Measurements from ENCODE around the gene FEN1. TPM values are rescaled to one million over a fixed set of nuclear protein-coding genes. Genes with fewer than 3 reads are reported as not detected.

The FEN1 gene
- total RNA-seq, 2 donors from 2014 or later: 4.5 to 5.4 TPM

DNA sequence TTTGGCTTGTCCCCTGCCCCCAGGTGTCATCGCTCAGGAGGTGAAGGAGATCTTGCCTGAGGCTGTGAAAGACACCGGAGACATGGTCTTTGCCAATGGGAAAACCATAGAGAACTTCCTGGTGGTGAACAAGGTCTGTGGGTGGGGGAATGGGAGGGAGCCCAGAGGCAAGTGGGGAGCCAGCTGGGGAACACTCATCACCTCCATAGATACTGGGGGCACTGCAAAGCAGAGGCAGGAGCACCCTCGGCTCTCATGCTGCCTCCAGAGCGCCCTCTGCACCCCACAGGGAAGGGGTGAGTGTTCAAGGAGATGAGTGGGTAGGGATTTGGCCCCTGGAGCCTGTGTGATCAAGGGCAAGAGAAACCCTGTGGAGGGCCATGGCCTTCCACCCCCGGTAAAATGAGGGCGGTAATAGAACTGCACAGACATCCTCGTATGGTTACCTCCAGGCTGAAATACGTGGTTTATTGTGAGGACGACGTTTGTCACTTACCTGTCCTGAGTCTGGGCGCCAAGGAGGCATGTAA lies 14.3 kb upstream of the FEN1 start:
- no peak overlapping the region for H3K4me3 ChIP-seq
- H3K9me3 ChIP-seq: no peaks in the 10 kb centered on the region
- no peaks in the 10 kb centered on the region for H3K27me3 ChIP-seq (replicated peaks; ENCODE audit: insufficient read depth)
- H3K27ac ChIP-seq: no peak overlapping the region
- ATAC-seq (ENCODE audit: insufficient number of reproducible peaks, low FRiP score, low read depth): no peak
- DNase-seq (ENCODE audit: low spot score): no peak
- TF ChIP-seq, protein P1, sequence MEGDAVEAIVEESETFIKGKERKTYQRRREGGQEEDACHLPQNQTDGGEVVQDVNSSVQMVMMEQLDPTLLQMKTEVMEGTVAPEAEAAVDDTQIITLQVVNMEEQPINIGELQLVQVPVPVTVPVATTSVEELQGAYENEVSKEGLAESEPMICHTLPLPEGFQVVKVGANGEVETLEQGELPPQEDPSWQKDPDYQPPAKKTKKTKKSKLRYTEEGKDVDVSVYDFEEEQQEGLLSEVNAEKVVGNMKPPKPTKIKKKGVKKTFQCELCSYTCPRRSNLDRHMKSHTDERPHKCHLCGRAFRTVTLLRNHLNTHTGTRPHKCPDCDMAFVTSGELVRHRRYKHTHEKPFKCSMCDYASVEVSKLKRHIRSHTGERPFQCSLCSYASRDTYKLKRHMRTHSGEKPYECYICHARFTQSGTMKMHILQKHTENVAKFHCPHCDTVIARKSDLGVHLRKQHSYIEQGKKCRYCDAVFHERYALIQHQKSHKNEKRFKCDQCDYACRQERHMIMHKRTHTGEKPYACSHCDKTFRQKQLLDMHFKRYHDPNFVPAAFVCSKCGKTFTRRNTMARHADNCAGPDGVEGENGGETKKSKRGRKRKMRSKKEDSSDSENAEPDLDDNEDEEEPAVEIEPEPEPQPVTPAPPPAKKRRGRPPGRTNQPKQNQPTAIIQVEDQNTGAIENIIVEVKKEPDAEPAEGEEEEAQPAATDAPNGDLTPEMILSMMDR (IDR thresholded peaks at IDR 0.05): no peak
- no peaks in the 10 kb centered on the region for H3K36me3 ChIP-seq
- H3K4me1 ChIP-seq (ENCODE audit: control insufficient read depth in 1 of 2, low read depth in 2 of 2): no peaks in the 10 kb centered on the region

DNA sequence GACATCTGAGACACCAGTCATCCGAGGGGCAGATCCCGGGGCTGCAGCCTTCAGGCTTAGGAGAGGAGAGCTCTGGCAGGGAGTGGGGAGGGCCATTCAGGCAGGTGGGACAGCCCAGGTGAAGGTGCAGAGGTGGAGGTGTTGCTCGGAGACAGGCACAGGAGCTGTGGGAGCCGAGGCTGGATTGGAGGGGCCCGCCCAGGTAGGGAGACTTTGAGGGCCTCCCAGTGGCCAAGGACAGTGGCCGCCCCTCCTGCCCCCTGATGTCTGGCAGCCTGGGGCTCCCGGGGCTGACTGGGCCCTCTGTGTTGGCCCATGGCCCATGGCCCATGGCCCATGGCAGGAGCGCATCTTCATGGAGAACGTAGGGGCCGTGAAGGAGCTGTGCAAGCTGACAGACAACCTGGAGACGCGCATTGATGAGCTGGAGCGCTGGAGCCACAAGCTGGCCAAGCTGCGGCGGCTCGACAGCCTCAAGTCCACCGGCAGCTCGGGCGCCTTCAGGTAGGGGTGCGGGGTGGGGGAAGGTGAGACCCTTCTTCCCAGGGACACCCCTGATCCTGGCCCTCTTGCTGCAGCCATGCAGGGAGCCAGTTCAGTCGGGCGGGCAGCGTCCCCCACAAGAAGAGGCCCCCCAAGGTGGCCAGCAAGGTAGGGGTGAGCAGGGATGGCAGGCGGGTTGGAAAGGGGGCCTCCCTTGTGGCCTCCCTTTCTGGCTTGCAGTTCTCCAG lies 13.6 kb upstream of the FEN1 start:
- TF ChIP-seq, protein P1 (IDR thresholded peaks at IDR 0.05): no peak
- Histone ChIP-seq H3K4me1 (ENCODE audit: control insufficient read depth in 1 of 2, low read depth in 2 of 2) (no peaks in the 10 kb centered on the region), H3K27ac (no peak overlapping the region), H3K36me3 (no peaks in the 10 kb centered on the region), H3K27me3 (replicated peaks; ENCODE audit: insufficient read depth) (no peaks in the 10 kb centered on the region), H3K4me3 (no peak overlapping the region), H3K9me3 (no peaks in the 10 kb centered on the region)
- no peak for DNase-seq (ENCODE audit: low spot score)
- ATAC-seq (ENCODE audit: insufficient number of reproducible peaks, low FRiP score, low read depth): no peak

DNA sequence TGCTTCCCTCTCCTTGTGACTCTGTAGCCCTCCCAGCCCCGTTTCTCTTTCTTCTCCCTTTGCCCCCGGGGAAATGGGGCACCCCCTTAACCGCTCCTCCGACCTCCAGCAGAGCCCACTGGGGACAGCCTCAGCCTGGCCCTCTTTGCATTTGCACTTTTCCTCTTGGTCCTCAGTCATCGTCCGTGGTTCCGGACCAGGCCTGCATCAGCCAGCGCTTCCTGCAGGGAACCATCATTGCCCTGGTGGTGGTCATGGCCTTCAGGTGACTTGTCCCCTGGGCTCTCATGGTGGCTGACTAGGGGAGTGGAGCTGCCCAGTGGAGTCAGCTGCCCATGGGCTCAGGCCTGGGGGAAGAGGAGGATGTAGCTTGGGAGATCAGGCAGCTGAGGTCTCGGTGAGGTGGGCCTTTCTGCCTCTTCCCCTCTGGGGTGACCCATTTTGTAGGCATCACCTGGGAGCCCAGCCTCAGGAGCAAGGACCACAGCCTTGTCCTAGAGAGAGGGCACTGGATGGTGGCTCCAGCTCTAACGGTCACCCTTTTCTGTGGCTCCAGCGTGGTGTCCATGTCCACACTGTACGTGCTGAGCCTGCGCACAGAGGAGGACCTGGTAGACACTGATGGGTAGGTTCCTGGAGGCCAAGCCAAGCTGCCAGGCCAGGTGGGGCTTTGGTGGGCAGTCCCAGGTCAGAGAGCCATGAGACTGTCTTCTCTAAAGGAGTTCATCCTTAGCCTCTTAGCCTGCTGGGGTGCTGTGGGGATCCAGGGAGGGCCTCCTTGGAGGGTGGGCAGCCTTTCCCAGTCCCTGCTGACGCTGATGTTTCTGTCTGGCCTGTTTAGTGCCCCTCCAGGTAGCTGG lies 12.8 kb upstream of the FEN1 start:
- TF ChIP-seq, protein P1 (IDR thresholded peaks at IDR 0.05): no peak
- no peak overlapping the region for H3K4me3 ChIP-seq
- no peaks in the 10 kb centered on the region for H3K9me3 ChIP-seq
- DNase-seq (ENCODE audit: low spot score) (no peak), ATAC-seq (ENCODE audit: insufficient number of reproducible peaks, low FRiP score, low read depth) (no peak)
- peaks cover 4% of the 10 kb centered on the region for H3K36me3 ChIP-seq
- H3K27me3 ChIP-seq (replicated peaks; ENCODE audit: insufficient read depth): no peaks in the 10 kb centered on the region
- no peak overlapping the region for H3K27ac ChIP-seq
- H3K4me1 ChIP-seq (ENCODE audit: control insufficient read depth in 1 of 2, low read depth in 2 of 2): no peaks in the 10 kb centered on the region

DNA sequence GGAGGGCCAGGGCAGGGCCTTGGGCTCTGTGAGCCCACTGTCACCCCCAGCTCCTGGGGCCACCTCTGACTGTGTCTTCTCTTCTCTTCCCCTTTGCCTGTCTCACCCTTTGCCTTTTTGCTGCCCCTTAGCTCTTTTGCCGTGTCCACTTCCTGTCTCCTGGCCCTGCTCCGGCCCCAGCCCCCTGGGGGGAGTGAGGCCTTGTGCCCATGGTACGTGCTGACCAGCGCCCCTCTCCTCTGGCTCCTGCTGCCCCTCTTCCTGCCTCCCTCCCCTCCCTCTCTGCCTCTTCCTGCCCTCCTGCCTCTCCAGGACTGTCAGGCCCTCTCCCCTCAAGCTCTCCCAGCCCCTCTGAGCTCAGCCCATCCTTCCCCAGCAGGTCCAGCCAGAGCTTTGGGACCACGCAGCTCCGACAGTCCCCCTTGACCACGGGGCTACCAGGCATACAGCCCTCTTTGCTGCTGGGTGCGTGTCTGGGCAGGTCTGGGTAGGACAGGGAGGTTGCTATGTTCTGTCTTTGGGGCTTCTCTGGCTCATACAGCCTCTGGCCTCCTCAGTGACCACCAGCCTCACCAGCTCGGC lies 12.0 kb upstream of the FEN1 start:
- ATAC-seq (ENCODE audit: insufficient number of reproducible peaks, low FRiP score, low read depth) (no peak), DNase-seq (ENCODE audit: low spot score) (no peak)
- no peaks in the 10 kb centered on the region for H3K27me3 ChIP-seq (replicated peaks; ENCODE audit: insufficient read depth)
- TF ChIP-seq, protein P1 (IDR thresholded peaks at IDR 0.05): no peak
- H3K9me3 ChIP-seq: no peaks in the 10 kb centered on the region
- no peak overlapping the region for H3K27ac ChIP-seq
- H3K4me1 ChIP-seq (ENCODE audit: control insufficient read depth in 1 of 2, low read depth in 2 of 2): no peaks in the 10 kb centered on the region
- H3K4me3 ChIP-seq: no peak overlapping the region
- peaks cover 6% of the 10 kb centered on the region for H3K36me3 ChIP-seq

DNA sequence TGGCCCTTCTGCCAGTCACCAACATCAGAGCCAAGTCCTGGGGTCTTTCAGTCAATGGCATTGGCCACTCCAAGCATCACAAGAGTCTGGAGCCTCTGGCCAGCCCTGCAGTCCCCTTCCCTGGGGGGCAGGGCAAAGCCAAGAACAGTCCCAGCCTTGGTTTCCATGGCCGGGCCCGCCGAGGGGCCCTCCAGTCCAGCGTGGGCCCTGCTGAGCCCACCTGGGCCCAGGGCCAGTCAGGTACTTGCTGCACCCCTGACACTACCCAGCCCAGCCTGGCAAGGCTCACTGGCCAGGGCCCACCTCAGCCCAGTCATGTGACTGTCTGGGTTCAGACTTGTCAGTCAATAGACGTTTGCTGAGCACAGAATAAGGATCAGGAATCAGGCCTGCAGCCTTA lies 11.1 kb upstream of the FEN1 start:
- Histone ChIP-seq H3K4me1 (ENCODE audit: control insufficient read depth in 1 of 2, low read depth in 2 of 2) (no peaks in the 10 kb centered on the region), H3K27me3 (replicated peaks; ENCODE audit: insufficient read depth) (no peaks in the 10 kb centered on the region), H3K9me3 (no peaks in the 10 kb centered on the region), H3K27ac (no peak overlapping the region), H3K36me3 (peaks cover 15% of the 10 kb centered on the region), H3K4me3 (no peak overlapping the region)
- no peak for ATAC-seq (ENCODE audit: insufficient number of reproducible peaks, low FRiP score, low read depth)
- DNase-seq (ENCODE audit: low spot score): no peak
- TF ChIP-seq, protein P1 (IDR thresholded peaks at IDR 0.05): no peak

Measured in thoracic aorta (tissue), 2 donors.